WI38 (cell line): ENCODE results near the gene OASL.

Experiments
- H3K4me3 ChIP-seq: 2 replicates; pipeline ENCODE4 v1.5.1; 2011; ENCODE audit warnings: low read depth, mild to moderate bottlenecking, control low read depth, low read length
- CTCF ChIP-seq: IDR thresholded peaks from 2 replicates; pipeline ENCODE4 v1.5.1; 2012; ENCODE audit warnings: low read depth, mild to moderate bottlenecking, control low read depth, low read length

OASL gene

DNA sequence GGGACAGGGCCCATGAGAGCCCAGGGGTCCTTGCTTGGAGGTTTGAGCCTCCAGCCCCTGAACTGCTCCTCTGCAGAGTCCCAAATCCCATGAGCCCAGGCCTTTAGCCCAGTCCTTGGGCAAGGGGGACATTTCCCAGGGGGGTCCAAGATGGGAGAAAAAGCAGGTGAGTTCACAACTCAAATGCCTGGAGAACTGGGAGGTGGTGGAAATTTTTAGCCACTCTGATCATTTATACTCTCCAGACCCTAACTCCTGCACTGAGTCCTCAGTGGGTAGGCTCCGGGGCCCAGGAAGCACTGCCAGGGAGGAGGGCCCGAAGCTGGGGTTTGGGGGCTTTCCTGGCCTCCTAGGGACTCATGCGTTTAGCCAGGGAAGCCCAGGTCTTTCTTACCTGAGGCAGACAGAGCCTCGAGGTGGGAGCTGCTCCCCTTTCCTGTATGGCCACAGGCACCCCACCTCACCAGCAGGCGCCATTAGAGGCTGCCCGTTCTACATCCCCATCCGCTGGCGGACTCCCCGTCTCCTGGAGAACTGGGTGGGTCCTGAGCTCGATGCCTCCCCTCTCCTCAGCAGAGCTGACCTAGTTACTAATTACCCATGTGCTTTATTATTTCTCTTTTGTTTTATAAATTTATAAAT lies 59.7 kb downstream of the OASL start:
- TF ChIP-seq CTCF = no peak
- no peak overlapping the region for H3K4me3 ChIP-seq

GRCh38 chr12:120978296-120979219 lies 60.5 kb downstream of the OASL start, which contains the start of gene HNF1A:
TSS of gene HNF1A (plus strand) at chr12:120978543. CDS start at chr12:120978769, 226 bp downstream.
- no peak within 1 kb of the TSS for H3K4me3 ChIP-seq
- no peak for TF ChIP-seq CTCF

GRCh38 chr12:120977531-120978295 lies 61.3 kb downstream of the OASL start:
- no peak overlapping the region for H3K4me3 ChIP-seq
- no peak for TF ChIP-seq CTCF

DNA sequence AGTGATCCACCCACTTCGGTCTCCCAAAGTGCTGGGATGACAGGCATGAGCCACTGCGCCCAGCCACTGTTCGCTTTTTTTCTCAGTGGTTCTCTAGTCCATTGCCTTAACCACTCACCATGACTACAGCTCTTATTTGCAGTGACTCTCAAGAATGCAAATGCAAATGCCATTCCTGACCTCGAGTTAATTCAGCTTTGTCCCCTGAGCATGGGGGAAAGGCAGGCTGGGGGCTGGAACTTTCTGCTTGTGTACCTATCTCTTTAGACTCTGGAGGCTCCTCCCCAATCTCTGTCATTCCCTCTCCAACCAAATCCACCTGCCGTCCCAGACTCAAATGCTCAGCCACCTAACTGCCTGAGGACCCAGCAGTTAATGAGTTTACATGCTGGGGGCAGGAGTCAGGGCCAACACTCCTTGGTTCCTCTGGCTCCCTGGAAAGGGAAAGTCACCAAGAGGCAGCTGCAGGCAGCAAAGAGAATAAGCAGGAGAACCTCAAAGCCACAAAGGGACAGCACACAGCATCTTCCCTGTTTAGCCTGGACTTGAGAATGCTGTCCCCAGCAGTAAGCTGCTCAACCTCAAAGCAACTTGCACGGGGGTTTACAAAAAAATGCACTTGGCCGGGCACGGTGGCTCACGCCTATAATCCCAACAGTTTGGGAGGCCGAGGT lies 66.0 kb downstream of the OASL start:
- TF ChIP-seq CTCF = no peak
- no peak overlapping the region for H3K4me3 ChIP-seq

DNA sequence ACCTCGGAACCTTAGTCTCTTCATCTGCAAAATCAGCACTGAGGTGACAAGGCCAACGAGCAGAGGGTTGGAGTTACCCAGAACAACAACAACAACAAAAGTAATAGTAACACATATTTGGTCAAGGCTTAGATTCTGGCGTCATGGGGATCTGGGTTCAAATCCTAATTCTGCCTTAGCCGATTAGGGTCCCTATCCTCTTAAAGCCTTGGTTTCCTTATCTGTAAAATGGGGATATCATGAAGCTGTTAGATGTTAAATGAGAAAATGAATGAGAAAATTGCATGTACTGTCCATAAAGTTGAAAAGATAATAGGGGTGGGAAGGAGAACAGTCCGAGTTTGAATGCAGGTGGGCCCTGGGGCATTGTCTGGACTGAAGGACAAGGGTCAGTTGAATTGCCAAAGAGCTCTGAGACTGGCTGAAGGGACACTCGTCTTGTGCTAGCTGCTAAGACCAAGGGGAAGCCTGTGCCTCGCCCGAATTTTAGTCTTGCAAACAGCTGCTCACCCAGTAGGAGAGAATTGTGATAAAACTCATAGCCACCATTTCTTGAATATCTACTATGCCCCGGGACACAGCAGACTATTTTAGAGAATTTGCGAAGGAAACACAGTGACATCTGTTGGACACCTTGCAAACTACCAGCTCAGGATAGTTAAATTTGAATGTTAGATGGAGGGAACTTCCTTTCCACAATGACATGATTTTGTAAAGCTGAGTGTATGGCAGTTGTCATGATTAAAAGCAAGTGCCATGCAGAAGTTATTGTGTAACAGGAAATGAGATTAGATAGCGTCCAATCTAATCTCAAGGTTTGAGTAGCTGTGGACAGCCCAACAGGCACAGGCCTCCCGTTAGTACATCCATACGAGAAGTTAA lies 67.5 kb downstream of the OASL start:
- peak; percentile 53 for TF ChIP-seq CTCF
- H3K4me3 ChIP-seq = no peak overlapping the region

GRCh38 chr12:120970310-120970709 lies 68.7 kb downstream of the OASL start:
- H3K4me3 ChIP-seq = no peak overlapping the region
- TF ChIP-seq CTCF = no peak
